Activated naive CD8-positive, alpha-beta T cell treated with anti-CD3 and anti-CD28 coated beads for 36 hours (primary cell): ENCODE measurements around the gene LHFPL2. TPM values are rescaled to one million over a fixed set of nuclear protein-coding genes. Genes with fewer than 3 reads are reported as not detected.

Experiments
- DNase-seq: peaks from one replicate; pipeline ENCODE4 v3.0.0; 2021
- H3K27ac Mint-ChIP-seq: one replicate; pipeline ENCODE4 v1.8.0; 2022; ENCODE audit warnings: mild to moderate bottlenecking, moderate library complexity, mixed read lengths
- H3K27me3 Mint-ChIP-seq: one replicate; pipeline ENCODE4 v1.8.0; 2022; ENCODE audit warnings: mild to moderate bottlenecking, mixed read lengths
- H3K36me3 Mint-ChIP-seq: one replicate; pipeline ENCODE4 v1.8.0; 2021; ENCODE audit warnings: mild to moderate bottlenecking, mixed read lengths
- H3K4me1 Mint-ChIP-seq: one replicate; pipeline ENCODE4 v1.8.0; 2021; ENCODE audit warnings: mixed read lengths
- H3K4me3 Mint-ChIP-seq: one replicate; pipeline ENCODE4 v1.8.0; 2022; ENCODE audit warnings: mild to moderate bottlenecking, moderate library complexity, mixed read lengths
- H3K9me3 Mint-ChIP-seq: one replicate; pipeline ENCODE4 v1.8.0; 2022; ENCODE audit warnings: mixed read lengths
- total RNA-seq, 2 experiments: library from RNA; stranded (reverse); gene quantifications; one replicate each; pipeline ENCODE4 v1.2.3, GENCODE V29; 2021

Gene LHFPL2
- total RNA-seq, 2 experiments from 2014 or later, result 0.12 to 0.40 TPM

DNA sequence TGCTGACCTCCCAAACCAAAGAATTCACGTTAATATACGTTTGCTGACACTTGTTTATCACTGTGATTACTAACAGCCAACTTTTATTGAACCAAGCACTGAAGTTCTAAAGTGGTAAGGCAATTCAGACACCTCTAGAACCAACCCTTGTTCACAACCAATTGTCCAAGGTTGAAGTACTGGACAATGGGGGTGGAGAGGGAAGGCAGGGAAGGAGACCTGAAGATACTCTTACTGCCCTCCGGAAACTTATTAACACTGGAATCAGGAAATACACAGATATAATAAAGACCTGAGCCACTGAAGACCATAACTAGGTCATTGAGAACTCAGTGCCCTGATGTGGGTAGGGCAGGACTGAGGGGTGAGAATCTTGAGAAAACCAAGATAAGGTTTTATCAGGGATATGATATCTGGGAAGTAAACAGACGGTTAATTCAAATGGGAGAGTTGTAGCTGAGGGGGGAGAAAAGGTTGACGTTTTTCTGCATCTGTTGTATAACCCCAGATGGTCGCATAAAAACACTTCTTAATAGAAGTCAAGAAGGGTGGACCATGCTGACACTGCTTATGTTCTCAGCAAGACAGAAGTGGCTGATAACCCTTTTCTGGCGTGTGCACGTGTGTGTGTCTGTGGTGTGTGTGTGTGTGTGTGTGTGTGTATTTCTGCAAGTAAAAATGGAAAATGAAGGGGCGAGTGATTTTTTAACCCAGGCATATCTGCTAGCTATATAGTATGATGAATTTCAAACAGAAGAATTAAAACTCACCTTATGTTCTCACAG is 125.9 kb downstream of the LHFPL2 start:
- H3K4me3 Mint-ChIP-seq, result no peak overlapping the region
- DNase-seq, result no peak
- no peaks in the 10 kb centered on the region for H3K9me3 Mint-ChIP-seq
- no peak overlapping the region for H3K27ac Mint-ChIP-seq
- no peaks in the 10 kb centered on the region for H3K4me1 Mint-ChIP-seq
- no peaks in the 10 kb centered on the region for H3K36me3 Mint-ChIP-seq
- H3K27me3 Mint-ChIP-seq, result peaks cover 18% of the 10 kb centered on the region

DNA sequence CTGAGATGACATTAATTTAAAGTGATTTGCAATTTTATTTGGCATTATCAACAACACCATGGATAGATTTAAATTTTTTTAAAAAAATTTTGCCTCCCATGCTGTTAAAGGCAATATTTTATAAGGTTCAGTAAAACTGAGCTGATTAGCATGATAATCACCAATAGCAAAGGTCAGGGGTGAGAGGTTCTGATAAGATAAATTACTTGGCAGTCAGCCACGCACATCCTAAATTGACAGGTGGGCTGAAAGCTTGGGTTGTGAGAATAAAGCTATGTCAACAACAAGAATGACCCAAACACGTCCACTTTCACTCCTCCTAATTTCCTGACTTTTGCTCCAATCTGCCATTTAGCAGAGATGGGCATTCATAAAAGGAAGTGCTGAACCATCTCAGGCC is 127.1 kb downstream of the LHFPL2 start:
- H3K27me3 Mint-ChIP-seq, result peaks cover 18% of the 10 kb centered on the region
- no peak overlapping the region for H3K27ac Mint-ChIP-seq
- no peaks in the 10 kb centered on the region for H3K9me3 Mint-ChIP-seq
- DNase-seq, result no peak
- H3K36me3 Mint-ChIP-seq, result no peaks in the 10 kb centered on the region
- no peak overlapping the region for H3K4me3 Mint-ChIP-seq
- no peaks in the 10 kb centered on the region for H3K4me1 Mint-ChIP-seq

DNA sequence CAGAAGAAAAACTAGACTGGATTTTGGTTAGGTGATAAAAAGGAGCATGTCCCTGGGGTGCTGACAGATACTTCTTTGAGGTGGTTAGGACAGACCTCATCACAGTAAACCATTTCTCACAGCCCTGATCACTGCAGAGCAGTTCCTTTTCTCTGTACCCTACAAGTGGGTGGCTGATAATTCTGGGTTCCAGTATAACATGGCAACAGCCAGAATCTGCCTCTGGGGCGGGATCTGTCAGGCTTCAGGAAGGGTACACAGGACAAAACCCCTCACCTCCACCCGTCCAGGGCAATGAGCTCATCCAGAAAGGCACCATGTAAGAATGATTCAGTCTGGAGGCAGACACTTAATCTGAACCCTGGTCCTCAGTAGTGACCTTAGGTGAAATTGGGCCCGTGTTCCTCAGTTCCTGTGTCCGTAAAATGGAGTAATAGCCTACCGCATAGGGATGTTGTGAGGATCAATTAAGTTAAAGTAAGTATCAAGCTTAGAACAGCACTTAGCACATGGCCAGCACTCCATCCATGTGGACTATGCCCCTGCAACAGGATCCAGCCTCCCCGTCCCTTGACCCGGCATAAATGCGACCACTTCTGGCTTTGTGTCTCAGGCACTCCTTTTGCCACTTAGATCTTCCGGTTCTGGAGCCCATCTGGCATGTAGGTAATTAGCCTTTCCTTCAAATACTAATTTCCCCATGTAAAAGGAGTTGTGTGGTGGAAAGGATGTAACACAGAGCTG is 129.2 kb downstream of the LHFPL2 start:
- H3K27me3 Mint-ChIP-seq, result peaks cover 36% of the 10 kb centered on the region
- H3K4me3 Mint-ChIP-seq, result no peak overlapping the region
- H3K27ac Mint-ChIP-seq, result no peak overlapping the region
- no peaks in the 10 kb centered on the region for H3K36me3 Mint-ChIP-seq
- no peaks in the 10 kb centered on the region for H3K9me3 Mint-ChIP-seq
- no peak for DNase-seq
- H3K4me1 Mint-ChIP-seq, result no peaks in the 10 kb centered on the region

DNA sequence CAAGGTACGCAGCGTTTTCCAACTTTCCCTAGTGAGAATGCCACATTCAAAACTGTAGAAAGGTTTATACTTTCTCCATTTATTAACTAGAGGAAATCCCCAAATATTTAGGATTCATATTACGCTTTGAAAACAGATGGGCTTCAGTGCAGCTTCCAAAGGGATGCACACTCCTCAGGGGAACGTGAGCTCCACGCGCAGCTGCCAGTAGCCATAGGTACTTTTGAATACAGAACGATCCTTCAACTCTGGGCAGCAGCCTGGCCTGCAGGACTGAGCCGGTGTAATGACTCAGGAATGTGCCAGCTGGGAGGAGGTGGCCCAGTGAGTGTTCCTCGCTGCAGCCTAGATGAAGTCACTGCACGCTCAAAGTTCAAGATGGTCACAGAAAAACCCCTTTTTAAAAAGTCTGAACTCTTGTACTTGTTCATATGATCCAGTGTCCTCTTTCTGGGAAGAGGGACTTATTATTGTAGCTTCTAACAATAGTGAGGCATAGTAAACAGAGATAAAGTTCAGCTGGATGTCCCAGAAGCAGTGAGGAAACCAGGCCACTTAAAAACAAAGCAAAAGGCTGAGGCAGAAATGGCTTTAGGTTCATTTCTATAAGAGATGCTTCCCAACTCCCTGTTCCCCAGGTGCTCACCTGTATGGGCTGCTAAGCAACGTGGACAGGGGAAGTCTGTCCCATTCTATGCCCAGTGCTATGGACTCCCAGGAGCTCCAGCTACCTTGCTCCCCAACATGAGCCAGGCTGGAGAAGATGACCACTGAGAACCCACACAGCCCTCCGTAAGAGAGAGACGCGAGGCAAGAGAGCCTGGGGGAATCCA is 130.0 kb downstream of the LHFPL2 start:
- Mint-ChIP-seq H3K36me3 (no peaks in the 10 kb centered on the region), H3K9me3 (no peaks in the 10 kb centered on the region), H3K4me1 (no peaks in the 10 kb centered on the region), H3K27ac (no peak overlapping the region), H3K27me3 (peaks cover 37% of the 10 kb centered on the region), H3K4me3 (no peak overlapping the region)
- DNase-seq, result no peak

DNA sequence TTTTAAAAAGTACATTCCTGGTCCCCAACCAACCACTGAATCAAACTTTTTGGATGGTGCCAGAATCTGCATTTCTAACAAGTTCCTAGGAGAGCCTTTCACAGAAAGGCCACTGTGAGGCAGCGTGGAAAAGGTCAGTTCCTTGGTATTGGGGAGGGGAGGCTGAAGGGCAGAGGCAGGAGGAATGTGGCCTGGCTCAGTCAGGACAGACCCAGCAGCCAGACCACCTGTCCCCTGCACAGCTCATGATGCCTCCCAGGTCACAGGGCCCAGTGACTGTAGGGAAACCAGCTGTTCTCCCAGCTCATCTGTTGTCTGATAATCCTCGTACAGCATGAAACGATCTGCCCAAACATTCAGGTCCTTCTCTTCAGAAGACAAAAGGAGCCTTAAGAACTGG is 132.9 kb downstream of the LHFPL2 start:
- no peak overlapping the region for H3K27ac Mint-ChIP-seq
- H3K36me3 Mint-ChIP-seq, result no peaks in the 10 kb centered on the region
- DNase-seq, result no peak
- H3K4me3 Mint-ChIP-seq, result no peak overlapping the region
- peaks cover 47% of the 10 kb centered on the region for H3K27me3 Mint-ChIP-seq
- H3K4me1 Mint-ChIP-seq, result no peaks in the 10 kb centered on the region
- H3K9me3 Mint-ChIP-seq, result no peaks in the 10 kb centered on the region

DNA sequence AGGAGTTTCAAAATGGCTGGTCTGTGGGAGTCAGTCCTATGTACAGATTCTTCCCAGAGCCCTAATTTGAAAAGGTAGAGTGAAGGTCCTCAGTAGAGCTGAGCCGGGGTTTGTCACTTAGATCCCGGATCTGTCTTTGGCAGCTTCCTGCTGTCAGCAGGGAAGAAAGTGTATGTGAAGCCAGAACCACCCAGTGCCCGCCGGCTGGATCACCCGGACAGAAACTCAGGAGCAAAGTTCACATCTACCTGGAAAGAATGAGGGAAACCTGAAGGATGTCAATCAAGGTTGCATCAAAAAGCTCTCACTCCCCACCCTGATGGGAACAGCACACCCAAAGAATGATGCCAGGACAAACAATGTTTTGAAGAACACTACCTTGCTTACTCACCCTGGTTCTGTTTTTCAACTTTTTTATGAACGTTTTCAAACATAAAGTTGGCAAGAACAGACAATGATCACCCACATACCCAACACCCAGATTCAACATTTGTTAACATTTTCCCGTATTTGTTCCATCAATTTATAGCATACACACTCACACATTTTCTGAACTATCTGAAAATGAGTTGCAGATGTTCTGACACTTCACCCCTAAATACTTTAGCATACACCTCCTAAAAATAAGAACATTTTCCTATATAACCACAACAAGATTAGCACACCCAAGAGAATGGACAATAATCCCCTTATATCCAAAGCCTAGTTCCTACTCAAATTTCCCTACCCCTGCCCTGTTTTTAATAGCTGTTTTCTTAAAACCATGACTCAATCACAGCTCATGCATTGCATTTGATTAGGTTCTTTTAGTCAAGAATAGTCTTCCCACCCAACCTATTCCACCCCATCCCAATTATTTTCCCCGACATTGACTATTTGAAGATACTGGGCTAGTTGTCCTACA is 133.9 kb downstream of the LHFPL2 start:
- H3K4me3 Mint-ChIP-seq, result no peak overlapping the region
- peaks cover 44% of the 10 kb centered on the region for H3K27me3 Mint-ChIP-seq
- H3K27ac Mint-ChIP-seq, result no peak overlapping the region
- H3K9me3 Mint-ChIP-seq, result no peaks in the 10 kb centered on the region
- H3K36me3 Mint-ChIP-seq, result no peaks in the 10 kb centered on the region
- no peak for DNase-seq
- peaks cover 2% of the 10 kb centered on the region for H3K4me1 Mint-ChIP-seq

DNA sequence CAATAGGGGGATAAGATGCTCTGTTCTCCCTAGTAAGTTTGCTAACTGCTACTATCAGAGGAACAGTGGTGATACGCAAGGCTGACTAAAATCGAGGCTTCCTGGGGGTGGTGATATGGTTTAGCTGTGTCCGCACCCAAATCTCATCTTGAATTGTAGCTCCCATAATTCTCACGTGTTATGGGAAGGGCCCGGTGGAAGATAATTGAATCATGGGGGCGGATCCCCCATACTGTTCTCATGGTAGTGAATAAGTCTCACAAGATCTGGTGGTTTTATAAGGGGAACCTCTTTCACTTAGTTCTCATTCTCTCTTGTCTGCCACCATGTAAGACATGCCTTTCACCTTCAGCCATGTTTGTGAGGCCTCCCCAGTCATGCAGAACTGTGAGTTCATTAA is 135.1 kb downstream of the LHFPL2 start:
- Mint-ChIP-seq H3K27ac (no peak overlapping the region), H3K9me3 (no peaks in the 10 kb centered on the region), H3K4me1 (peaks cover 10% of the 10 kb centered on the region), H3K27me3 (peaks cover 56% of the 10 kb centered on the region), H3K4me3 (no peak overlapping the region), H3K36me3 (no peaks in the 10 kb centered on the region)
- DNase-seq, result no peak

DNA sequence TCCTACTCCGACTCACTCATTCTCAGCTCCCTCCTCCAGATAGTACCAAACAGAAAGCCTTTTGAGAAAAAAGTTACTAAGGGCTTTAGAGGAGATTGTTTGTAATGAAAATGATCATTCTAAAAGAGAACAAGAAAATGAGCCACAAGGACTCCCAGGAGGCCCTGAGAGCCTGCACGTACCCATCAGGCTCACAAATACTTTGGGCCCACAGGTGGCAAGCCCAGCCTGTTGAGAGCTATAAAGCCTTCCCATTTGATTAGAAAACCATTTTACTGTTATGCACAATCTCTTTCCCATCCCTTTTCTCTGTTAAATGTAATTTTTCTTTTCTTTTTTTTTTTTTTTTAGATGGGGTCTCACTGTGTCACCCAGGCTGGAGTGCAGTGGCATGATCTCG is 136.1 kb downstream of the LHFPL2 start:
- Mint-ChIP-seq H3K27me3 (peaks cover 63% of the 10 kb centered on the region), H3K27ac (no peak overlapping the region), H3K36me3 (no peaks in the 10 kb centered on the region), H3K4me3 (no peak overlapping the region), H3K9me3 (no peaks in the 10 kb centered on the region), H3K4me1 (peaks cover 10% of the 10 kb centered on the region)
- DNase-seq, result no peak

DNA sequence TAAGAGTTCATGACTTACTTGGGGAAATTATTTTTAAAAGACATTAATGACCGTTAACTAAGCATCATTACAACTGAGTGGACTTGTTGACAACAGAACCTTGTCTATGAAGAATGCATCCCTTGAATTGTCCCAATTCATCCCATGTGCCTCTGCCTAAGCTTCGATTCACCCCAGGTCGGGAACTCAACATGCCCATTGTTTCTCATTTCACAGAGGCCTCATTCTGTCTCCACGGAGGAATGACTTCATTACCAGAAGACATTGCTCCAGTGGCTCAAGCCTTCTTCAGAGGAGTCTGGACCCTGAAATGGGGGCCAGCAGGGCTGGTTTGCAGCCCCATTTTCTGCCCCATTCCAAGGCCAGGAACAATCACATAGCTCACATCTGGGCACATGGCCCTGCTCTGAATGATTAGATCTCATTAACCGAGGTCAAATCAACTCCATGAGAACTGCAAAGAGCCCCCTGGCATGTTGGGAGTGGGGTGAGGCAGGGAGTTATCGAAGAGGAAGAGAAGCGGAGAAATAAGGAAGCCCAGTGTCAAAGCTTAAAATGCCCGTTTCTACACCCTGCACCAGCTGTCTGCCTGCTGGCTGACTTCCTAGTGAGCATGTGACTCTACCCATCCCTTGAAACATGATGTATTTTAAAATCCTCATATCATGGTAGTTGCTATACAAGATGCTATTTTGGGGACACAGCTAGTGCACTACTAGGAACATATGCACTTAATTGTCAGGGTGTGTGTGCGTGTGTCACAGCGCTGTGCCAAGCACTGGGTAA is 137.3 kb downstream of the LHFPL2 start:
- H3K4me1 Mint-ChIP-seq, result peaks cover 10% of the 10 kb centered on the region
- H3K27ac Mint-ChIP-seq, result no peak overlapping the region
- H3K4me3 Mint-ChIP-seq, result no peak overlapping the region
- DNase-seq, result no peak
- no peaks in the 10 kb centered on the region for H3K9me3 Mint-ChIP-seq
- no peaks in the 10 kb centered on the region for H3K36me3 Mint-ChIP-seq
- H3K27me3 Mint-ChIP-seq, result peaks cover 70% of the 10 kb centered on the region

DNA sequence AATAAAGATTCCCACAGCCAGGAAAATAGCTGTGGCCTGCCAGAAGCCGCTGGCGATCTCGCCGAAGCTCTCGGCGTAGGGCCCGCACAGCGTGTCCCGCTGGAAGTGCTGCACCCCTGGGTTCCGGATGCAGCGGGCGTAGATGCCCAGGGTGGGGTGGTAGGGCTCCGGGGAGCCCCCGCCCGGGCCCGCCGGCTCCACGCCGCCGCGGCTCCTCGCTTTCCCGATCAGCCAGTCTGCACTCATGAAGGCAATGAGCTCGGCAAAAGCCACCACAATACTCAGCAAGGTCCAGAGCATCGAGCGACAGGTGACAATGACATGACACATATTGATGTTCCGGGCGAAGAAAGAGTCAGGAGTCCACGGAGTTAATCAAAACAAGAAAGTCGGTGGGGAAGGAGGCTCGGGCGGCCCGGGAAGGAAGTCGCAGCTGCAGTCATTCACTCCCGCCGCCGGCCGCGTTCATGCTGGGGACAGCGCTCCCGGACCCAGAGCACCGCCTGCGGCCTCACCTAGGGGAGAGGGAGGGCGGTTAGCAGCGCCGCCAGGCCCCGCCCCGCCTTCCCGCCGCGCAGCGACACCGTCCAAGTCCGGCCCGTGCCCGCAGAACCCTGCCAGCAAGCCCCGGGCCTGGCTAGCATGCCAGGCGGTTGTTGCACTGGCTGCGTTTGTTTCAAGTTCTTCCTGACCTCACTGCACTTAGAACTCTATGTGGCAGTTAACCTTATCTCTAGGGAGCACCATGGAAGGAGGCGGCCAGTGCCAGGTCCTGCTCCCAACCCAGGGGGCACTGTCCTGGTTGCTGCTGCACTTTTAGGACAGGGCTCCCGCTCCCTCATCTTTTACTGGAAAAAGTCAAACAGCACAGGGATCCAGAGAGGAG is 138.4 kb downstream of the LHFPL2 start:
- Mint-ChIP-seq H3K4me1 (peaks cover 10% of the 10 kb centered on the region), H3K27ac (no peak overlapping the region), H3K9me3 (no peaks in the 10 kb centered on the region), H3K27me3 (peaks cover 62% of the 10 kb centered on the region), H3K4me3 (peak overlapping the region; percentile 76), H3K36me3 (no peaks in the 10 kb centered on the region)
- peak; percentile 35 for DNase-seq

DNA sequence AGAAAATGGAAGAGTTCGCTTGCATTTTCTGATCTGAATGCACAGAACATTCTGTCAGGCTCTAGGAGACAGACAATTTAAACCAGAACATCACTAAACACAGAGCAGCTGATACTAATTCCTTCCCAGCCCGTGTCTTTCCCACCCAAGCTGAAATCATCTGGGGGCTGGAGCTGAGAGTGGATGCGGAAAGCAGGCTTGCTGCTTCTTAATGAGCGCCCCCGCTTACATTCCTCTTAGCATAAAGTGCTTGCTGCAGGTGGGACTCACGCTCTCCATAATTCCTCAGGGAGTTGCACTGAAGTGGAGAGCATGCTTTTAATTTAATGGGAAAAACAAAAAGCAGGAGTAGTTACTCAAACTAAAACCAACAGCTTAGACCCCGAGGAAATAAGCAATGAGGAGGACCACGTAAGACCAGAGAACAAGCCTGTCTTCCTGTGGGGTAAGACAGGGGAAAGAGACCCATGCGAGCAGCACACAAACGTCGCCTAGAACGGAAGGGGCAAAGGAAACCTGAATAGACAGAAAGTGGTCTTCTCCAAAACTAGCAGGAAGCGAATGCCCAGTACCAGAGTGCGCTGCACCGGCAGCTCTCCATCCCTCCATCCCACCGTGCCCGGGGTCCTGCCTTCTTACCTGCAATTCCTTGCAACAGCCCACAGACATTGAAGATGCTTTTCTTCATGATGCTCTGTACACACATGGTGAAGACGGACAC is 139.3 kb downstream of the LHFPL2 start:
- Mint-ChIP-seq H3K36me3 (no peaks in the 10 kb centered on the region), H3K4me3 (peak overlapping the region; percentile 76), H3K27me3 (peaks cover 55% of the 10 kb centered on the region), H3K4me1 (peaks cover 10% of the 10 kb centered on the region), H3K9me3 (no peaks in the 10 kb centered on the region), H3K27ac (no peak overlapping the region)
- DNase-seq, result no peak

DNA sequence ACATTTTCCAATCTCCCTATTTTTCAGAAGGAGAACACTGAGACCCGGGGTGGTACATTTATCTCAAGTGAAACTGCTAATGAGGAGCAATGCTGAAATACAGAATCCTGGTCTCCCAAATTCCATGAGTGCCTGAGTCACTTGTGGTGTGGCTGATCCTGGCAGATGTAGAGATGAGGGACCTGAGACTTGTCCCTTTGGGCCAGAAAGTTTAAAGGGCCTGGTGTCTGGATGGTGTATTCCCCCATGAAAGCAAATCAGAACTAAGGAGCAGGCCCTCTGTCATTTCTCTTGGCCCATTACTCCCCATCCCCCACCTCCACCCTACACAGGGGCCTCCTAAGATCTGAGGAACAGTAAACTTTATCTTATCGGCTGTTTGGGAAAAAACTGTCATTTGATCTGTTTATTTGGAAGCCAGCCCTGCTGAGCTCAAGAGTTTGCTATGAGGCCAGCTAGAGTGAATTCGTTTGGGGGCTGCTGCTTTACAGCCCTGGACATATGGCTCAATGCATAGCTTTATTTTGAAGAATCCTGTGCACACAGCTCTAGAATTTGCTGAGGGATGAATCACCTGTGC is 140.3 kb downstream of the LHFPL2 start:
- Mint-ChIP-seq H3K27ac (no peak overlapping the region), H3K4me1 (peaks cover 10% of the 10 kb centered on the region), H3K27me3 (peaks cover 51% of the 10 kb centered on the region)

More for the DNA sequence above, 140.3 kb downstream of the LHFPL2 start:
- no peaks in the 10 kb centered on the region for H3K9me3 Mint-ChIP-seq
- no peak for DNase-seq
- no peak overlapping the region for H3K4me3 Mint-ChIP-seq
- no peaks in the 10 kb centered on the region for H3K36me3 Mint-ChIP-seq
